Measurements from ENCODE around the gene KRTAP4-5.
"Not testable (repeated sequence)": the region's sequence is repeated elsewhere in the genome, so short reads cannot be mapped to it uniquely, and the experiment has no call there.

The KRTAP4-5 gene

GRCh38 chr17:41108728-41109386 lies 40.8 kb downstream of the KRTAP4-5 start:
- DNase-seq (ENCODE audit: low read depth) = not testable (repeated sequence)

GRCh38 chr17:41107941-41108450 lies 41.6 kb downstream of the KRTAP4-5 start:
- DNase-seq (ENCODE audit: low read depth) = no peak

- DNase-seq (ENCODE audit: low read depth) = not testable (repeated sequence)
Observed at GRCh38 chr17:41105347-41105746, 44.3 kb downstream of the KRTAP4-5 start, which contains the start of gene KRTAP4-9. TSS of gene KRTAP4-9 (plus strand) at chr17:41105389. CDS start at chr17:41105389, 0 bp downstream.

- not testable (repeated sequence) for DNase-seq (ENCODE audit: low read depth)
Observed at GRCh38 chr17:41104386-41105038, 45.1 kb downstream of the KRTAP4-5 start.

GRCh38 chr17:41103896-41104295 lies 45.7 kb downstream of the KRTAP4-5 start:
- DNase-seq (ENCODE audit: low read depth) = no peak

- DNase-seq (ENCODE audit: low read depth) = no peak
Observed at GRCh38 chr17:41101586-41102259, 47.9 kb downstream of the KRTAP4-5 start, which contains the start of gene KRTAP4-16. TSS of gene KRTAP4-16 (minus strand) at chr17:41102209. CDS start at chr17:41102209, 0 bp downstream.

- DNase-seq (ENCODE audit: low read depth) = not testable (repeated sequence)
Observed at GRCh38 chr17:41099682-41100480, 49.7 kb downstream of the KRTAP4-5 start.

All from activated T-cell treated with anti-CD3 and anti-CD28 coated beads for 48 hours (primary cell).